Measurements from ENCODE around the gene FMR1NB.

The FMR1NB gene

DNA sequence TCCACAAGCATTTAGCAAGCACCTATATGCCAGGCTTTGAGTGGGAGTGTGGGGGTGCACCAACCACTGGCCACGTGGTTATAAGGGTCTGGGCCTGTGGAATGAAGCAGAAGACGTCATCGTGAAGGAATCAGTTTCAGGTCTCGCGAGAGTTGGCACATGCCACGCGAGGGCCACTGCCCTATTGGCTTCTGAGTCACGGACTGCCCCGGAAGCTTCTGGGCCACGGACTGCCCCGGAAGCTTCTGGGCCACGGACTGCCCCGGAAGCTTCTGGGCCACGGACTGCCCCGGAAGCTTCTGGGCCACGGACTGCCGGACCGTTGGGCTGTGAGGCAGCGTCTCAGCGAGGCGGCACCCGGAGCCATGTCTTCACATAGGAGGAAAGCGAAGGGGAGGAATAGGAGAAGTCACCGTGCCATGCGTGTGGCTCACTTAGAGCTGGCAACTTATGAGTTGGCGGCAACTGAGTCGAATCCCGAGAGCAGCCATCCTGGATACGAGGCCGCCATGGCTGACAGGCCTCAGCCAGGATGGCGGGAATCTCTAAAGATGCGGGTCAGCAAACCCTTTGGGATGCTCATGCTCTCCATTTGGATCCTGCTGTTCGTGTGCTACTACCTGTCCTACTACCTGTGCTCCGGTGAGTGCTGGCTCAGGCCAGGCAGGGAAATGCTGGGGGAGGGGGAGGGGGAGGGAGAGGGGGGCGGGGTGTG is at the start of gene FMR1NB:
FMR1NB (plus strand) TSS at position 300 of the 715 bp plus-strand sequence; CDS start at position 366, 66 bp downstream.
- intact Hi-C loops (cut with DNase I): no loop called here
- DNase-seq: peak in 1 of 10 donors; percentile 62

- intact Hi-C loops (cut with DNase I): no loop called here
- DNase-seq: no peak
Observed at GRCh38 chrX:147933815-147934214, 47.3 kb upstream of the FMR1NB start.

DNA sequence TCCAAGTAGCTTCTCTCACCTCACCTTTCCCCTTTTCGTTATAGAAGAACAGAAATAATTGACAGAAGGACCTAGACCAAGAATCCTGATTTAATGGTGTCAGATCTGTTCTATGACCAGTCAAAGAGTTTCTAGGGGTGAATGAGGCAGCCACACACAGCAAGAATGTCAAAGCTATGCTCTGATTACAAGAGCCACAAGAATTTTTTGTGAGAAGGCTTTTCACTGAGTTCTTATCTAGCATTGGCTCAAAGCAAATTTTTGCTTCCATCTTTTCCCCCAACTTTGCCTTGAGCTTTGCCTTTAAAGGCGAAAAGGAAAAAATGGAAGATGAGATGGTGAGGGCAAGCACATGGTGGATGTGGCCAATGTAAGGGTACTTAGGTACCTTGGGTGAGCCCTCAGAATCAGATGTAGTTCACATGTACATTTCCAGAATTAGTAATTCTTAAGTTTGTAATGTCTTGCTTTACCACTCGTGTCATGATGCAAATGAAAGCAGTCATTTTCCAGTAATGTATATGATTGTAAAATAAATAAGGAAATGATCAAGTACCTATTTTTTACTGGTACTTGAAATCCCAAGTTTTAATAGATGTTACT is 45.9 kb upstream of the FMR1NB start:
- DNase-seq: no peak
- intact Hi-C loops (cut with DNase I): no loop called here

- no peak for DNase-seq
- intact Hi-C loops (cut with DNase I): no loop called here
Observed at GRCh38 chrX:147945286-147945685, 35.9 kb upstream of the FMR1NB start.

- intact Hi-C loops (cut with DNase I): no loop called here
- DNase-seq: peak in 1 of 10 donors; percentile 61
Observed at GRCh38 chrX:147948531-147948930, 32.6 kb upstream of the FMR1NB start.

GRCh38 chrX:147950352-147950751 is 30.8 kb upstream of the FMR1NB start:
- intact Hi-C loops (cut with DNase I): no loop called here

GRCh38 chrX:147953976-147954375 is 27.2 kb upstream of the FMR1NB start:
- peak in 1 of 10 donors; percentile 7 for DNase-seq
- intact Hi-C loops (cut with DNase I): no loop called here

More at GRCh38 chrX:147950352-147950751, 30.8 kb upstream of the FMR1NB start:
- no peak for DNase-seq

DNA sequence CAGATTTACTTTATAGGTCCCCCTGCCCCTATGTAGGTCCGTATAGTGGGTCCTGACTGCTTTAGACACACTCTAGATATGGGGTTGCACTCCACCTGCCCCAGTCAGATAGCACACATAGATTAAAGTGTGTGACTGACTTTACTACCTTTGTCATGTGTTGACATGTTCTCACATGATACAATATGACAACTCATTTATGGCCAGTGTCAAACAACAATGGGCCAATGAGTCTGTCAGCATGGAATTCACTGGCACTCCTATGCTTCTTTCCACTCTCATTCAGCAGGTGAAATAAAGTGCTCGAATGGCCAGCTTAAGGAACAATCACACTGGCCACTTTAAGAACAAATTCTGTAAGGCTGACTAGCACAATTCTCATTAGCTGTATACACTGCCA is 23.8 kb upstream of the FMR1NB start:
- no peak for DNase-seq
- intact Hi-C loops (cut with DNase I): no loop called here

DNA sequence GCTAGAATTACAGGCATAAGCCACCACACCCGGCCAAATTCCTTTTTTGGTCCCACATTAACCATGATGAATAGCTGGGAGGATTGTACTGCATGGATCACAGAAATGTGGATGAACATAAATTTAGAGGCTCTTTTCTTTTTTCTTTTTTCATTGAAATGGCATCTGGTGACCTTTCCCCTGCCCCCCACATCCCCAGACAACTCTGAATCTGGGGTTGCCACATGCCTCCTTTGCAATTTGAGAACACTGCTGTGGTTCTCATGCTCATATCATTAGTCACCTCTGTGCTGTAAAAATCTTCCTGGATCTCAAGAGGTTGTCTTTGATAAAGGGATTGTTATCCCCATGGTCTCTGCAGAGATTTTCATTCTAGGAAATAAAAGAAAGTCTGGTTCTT is 22.8 kb upstream of the FMR1NB start:
- intact Hi-C loops (cut with DNase I): no loop called here
- DNase-seq: no peak

GRCh38 chrX:147960722-147961121 is 20.4 kb upstream of the FMR1NB start:
- intact Hi-C loops (cut with DNase I): no loop called here
- no peak for DNase-seq

DNA sequence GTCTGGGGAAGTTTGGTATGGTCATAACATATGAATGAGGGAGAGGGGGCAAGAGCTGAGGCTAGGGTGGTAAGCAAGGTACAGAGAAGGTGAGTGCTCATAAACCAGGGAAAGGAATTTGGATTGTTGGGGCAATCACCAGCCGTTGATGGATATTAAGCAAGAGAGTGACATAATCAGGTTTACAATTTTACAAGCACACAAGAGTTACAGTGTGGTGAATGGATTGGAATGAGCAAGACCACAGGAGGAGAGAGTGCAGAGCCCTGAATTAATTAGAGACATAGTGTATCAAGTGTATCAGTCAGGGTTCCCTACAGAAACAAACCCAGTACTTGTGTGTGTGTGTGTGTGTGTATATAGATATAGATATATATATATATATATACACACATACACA is 18.7 kb upstream of the FMR1NB start:
- DNase-seq: no peak

DNA sequence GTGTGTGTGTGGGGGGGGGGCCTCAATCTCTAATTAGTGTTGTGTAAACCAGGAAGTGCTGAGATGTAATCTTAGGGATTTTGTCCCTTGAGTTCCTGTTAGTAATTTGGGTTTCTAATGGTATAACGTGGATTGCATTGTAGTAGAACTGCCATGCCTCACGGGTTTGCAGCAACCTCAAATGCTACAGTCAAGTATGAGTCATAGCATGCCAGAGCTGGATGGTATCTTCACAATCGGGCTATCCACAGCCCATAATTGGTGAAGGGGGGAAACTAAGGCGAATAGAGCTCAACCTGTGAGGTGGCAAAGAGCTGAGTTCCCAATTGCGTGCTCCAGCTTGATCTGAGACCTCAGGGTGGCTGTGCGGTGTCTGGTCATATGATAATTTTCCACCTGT is 2.2 kb upstream of the FMR1NB start:
- intact Hi-C loops (cut with DNase I): no loop called here
- no peak for DNase-seq

More for the DNA sequence above, 18.7 kb upstream of the FMR1NB start:
- intact Hi-C loops (cut with DNase I): no loop called here

DNA sequence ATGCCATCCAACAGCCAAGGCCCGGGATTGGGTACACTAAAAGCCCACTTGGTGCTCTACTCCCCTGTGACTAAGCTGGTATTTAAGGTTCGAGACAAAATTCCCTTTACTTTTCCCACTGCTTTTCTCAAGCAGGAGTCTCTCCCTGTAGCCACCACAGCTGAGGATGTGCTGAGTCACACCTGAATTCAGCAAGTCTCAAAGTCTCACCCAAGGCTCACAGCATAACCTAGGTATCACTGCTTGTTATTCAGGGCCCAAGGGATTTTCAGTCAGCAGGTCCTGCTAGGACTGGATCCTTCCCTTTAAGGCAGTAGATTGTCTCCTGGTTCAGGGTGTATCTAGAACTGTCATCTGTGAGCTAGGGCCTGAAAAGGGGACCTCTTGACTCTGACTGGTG is 39.2 kb downstream of the FMR1NB start:
- no peak for DNase-seq
- intact Hi-C loops (cut with DNase I): no loop called here

DNA sequence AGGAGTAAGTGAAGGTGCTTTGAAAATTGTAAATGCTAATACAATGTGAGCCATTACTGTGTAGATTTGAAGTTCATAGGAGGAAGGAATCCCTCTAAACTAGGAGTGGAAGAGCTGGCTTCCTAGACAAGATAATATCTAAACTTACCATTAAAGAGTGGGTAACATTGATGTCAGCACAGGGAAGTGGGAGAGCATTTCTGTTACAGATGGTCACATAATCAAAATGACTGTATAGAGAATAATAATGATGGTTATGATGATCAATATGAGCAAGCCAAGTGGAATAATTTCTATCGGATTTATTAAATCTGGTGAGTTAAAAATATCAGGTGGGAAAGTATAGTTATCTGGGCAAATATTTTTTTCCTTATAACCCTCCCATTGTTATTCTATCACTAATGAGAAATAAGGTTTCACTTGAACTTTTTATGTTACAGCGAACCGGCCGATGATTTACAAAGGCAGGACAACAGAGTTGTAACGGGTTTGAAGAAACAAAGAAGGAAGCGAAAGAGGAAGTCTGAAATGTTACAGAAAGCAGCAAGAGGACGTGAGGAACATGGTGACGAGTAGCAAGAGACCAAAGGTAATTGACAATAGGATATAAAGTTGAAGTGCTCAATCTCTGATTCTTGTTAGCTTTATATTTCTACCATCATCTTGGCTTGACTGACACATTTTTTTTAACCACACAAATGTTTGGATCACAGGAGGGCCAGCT is 43.5 kb downstream of the FMR1NB start:
- no peak for DNase-seq
- intact Hi-C loops (cut with DNase I): no loop called here

- no peak for DNase-seq
- intact Hi-C loops (cut with DNase I): no loop called here
Observed at GRCh38 chrX:148035380-148035779, 54.2 kb downstream of the FMR1NB start.

DNA sequence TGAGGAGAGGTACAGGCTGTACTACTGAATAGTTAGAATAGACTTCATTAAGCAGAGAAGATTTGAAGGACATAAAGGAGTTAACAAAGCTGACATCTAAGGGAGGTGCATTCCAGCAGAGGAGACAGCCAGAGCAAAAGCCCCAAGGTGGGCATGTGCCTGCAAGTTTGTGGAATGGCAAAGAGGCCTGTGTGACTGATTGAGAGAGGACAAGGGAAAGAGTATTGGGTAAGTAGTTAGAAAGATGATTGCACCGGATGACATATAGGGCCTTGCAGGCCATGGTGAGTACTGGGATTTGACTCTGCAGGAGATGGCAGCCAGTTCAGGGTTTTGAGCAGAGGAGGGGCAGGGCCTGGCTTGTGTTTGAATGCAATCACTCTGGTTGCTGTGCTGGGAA is 55.9 kb downstream of the FMR1NB start:
- intact Hi-C loops (cut with DNase I): no loop called here
- no peak for DNase-seq

GRCh38 chrX:148043271-148043855 is 62.2 kb downstream of the FMR1NB start:
- intact Hi-C loops (cut with DNase I): no loop called here
- DNase-seq: no peak

GRCh38 chrX:148047200-148047599 is 66.1 kb downstream of the FMR1NB start:
- no peak for DNase-seq
- intact Hi-C loops (cut with DNase I): no loop called here

DNA sequence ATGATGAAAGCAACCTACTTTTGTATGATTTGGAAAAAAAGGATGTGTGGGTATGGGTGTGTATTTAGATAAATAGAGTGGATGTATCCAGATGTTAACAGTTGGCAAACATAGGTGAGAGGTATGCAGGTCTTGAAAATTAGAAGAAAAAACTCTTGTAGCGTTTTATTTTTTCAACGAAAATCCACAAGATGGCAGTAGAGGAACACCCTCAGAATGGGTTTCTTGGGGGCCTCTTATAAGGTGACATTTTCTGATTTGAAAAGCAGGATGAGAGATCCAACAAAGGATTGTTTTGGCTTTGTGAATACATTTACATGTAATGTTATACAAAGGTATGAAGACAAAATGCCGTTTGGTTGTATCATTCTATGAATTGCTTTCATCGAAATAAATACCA is 68.3 kb downstream of the FMR1NB start:
- no peak for DNase-seq
- intact Hi-C loops (cut with DNase I): no loop called here

GRCh38 chrX:148051973-148052372 is 70.8 kb downstream of the FMR1NB start:
- intact Hi-C loops (cut with DNase I): loop anchor here (2.0 to 5.0 kb wide), 2 partner anchors 1235 to 1420 kb away; no protein-coding TSS in a partner anchor
- DNase-seq: peak in 3 of 10 donors; percentile 68 to 71 (median 70)

- intact Hi-C loops (cut with DNase I): no loop called here
- DNase-seq: no peak
Observed at GRCh38 chrX:148067285-148067684, 86.1 kb downstream of the FMR1NB start.
